ACHN (cell line): ENCODE data around the gene SLC6A11.

Experiments used
- DNase-seq: peaks from one replicate; pipeline ENCODE4 v3.0.0-alpha.2; 2015
- in situ Hi-C: cut with HindIII; loops from 2 replicates; pipeline ENCODE4 v1.10.0; 2017; ENCODE audit warnings: low sequenced_read_pairs, low pct_ligation_motif_present, low pct_unique_long_range_greater_than_20kb

SLC6A11 gene

DNA sequence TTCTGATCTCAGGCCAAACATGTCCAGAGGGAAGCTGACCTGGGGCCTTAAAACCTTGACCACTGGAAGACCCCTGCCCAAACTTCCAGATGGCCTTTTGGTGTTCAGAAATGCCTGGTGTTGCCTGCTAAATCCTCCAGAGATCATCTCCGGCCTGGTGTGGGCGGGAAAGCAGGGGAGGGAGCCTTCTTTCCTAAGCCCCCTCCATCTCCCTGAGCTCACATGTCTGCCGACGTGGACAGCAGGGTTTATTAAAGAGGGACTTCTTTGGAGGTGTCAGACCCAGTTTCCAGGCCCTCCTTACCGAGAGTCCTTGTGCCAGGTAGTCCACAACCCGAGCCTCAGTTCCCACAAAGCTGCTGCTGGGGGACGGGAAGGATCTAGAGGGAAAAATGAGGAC is 120.7 kb downstream of the SLC6A11 start:
- DNase-seq, result no peak
- in situ Hi-C loops, result no loop called here

GRCh38 chr3:10937141-10937825 is 121.3 kb downstream of the SLC6A11 start:
- in situ Hi-C loops, result no loop called here
- no peak for DNase-seq

DNA sequence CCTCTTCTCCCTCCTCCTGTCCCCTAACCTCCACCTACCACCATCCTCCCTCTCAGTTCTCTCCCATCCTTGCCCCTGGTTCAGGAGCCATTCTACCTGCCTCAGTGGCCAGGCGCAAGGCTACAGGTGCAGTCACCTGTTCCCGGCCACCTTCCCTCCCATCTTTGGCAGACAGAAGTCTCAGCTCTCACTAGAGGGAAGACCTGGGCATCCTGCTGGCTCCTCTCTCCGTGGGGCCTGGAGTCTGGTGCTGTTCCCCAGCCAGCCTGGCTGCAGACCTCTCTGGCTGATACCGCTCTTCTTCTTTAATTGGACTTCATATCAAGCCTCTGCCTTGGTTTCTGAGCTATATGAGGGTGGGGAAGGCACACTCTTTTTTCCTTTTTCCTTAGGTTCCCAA is 123.5 kb downstream of the SLC6A11 start:
- in situ Hi-C loops, result no loop called here
- no peak for DNase-seq

DNA sequence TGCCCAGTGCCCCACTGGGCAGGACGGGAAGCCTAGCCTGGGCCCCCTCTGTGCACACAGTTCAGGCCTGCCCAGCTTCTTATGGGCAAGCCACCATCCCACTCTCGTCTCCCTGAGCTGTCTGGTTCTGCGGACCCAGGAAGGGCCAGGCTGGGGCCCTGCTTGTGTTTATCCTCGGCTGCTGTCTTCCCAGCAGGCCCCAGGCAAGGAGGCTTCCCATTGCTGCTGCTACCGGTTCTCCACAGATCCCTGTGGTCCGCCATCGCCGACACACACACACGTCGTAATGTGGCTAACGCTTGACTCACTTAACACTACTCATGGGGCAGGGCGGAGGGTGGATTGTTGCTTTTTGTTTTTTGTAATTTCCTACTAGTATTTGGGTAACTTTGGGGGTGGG is 124.1 kb downstream of the SLC6A11 start:
- in situ Hi-C loops, result no loop called here

GRCh38 chr3:10941972-10942371 is 125.9 kb downstream of the SLC6A11 start:
- in situ Hi-C loops, result no loop called here
- DNase-seq, result no peak

More for the DNA sequence above, 124.1 kb downstream of the SLC6A11 start:
- DNase-seq, result no peak

DNA sequence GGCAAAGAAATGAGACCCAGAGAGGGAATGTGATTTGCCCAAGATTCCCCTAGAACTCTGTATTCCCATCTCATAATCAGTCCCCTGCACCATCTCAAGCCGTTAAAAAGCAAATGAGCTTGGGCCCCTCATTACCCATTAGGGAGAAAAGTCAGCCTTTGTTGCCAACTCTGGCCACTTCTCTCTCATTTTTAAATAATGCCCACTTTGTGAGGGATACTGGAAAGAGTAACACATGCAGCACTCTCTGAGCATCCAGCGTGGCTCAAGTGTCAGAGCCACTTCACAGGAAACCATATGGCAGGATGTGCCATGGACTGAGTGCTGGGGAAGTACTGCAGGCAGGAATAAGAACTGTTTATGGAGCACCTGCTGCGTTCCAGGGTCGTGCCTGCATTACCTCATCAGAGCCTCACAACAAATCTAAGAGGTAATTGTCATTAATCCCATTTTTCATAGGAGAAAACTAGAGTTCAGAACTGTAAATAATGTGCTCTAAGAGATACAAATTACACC is 126.7 kb downstream of the SLC6A11 start:
- in situ Hi-C loops, result no loop called here
- no peak for DNase-seq

DNA sequence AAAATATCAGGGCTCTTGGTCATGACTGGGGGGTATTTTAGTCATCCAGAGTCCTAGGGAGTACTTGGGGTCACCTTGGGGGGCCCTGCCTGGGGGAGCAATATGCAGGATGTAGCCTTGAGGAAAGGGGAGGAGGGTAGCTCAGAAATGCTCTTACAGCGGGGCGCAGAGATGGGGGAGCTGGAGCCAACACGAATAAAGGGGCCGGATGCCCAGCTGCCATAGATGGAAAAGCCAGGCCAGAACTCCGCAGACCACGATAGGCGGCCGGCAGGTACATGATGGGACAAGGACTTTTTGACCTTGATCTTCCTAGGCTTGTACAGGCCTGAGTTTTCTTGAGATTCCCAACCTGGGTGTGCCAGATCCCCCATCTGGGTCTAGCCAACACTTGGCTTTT is 128.8 kb downstream of the SLC6A11 start:
- DNase-seq, result no peak
- in situ Hi-C loops, result no loop called here

- peak; percentile 40 for DNase-seq
- in situ Hi-C loops, result no loop called here
Observed at GRCh38 chr3:10945683-10946287, 129.8 kb downstream of the SLC6A11 start.

DNA sequence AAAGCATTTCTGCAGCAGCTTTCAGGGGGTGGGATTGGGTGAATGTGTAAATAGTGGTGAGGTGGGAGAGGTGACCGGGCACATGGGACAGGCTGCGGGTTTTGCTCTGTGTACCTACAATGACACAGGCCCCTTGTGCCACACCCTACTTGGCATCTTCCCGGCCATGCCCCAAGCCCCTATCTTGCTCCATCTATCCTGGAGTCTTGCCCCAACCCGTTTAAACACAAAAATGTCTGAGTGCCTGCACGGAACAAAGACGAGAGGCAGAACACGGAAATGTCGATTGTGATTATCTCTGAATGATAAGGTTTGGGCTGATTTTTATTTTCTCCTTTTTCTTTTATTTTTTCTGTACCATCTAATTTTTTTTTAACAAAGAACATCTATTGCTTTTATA is 130.5 kb downstream of the SLC6A11 start:
- no peak for DNase-seq
- in situ Hi-C loops, result no loop called here

- no peak for DNase-seq
- in situ Hi-C loops, result no loop called here
Observed at GRCh38 chr3:10948326-10948725, 132.3 kb downstream of the SLC6A11 start.

- no peak for DNase-seq
- in situ Hi-C loops, result no loop called here
Observed at GRCh38 chr3:10949197-10949596, 133.2 kb downstream of the SLC6A11 start.

DNA sequence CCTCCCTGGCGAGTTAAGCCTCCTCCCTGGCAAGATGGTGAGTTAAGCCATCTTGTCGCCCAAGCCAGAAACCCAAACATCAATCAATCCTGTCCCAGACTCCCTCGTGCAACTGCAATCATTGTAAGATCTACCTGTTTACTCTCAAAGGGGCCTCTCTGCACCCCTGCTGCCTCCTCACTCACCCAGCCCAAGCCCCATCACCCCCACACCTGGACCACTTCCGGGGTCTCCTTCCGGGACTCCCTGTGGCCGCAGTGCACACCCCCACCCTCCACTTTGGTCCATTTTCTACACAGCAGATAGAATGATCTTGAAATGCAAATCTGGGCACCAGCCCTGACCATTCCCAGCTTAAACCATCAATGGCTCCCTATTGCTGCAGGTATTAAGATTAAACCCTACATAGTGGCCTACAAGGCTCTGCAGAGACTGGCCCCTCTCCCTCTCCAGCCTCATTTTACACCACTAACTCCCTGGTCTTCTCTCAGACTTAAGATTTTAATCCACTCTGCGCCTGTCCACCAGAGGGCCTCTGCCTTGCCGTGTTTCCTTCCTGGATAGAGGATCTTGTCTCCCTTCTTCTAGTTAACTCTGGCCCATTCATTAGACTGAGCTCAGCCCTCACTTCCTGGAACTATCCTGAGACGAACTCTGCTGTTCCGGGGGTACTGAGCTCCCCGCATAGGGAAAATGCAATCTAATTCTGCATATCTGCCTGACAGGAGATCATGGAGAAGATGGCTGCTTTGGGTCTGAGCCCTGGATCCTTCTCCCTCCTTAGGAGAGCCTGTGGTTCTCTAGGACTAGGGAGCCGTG is 134.7 kb downstream of the SLC6A11 start:
- DNase-seq, result peak; percentile 33
- in situ Hi-C loops, result no loop called here

GRCh38 chr3:10951295-10951926 is 135.4 kb downstream of the SLC6A11 start:
- in situ Hi-C loops, result no loop called here
- DNase-seq, result no peak

DNA sequence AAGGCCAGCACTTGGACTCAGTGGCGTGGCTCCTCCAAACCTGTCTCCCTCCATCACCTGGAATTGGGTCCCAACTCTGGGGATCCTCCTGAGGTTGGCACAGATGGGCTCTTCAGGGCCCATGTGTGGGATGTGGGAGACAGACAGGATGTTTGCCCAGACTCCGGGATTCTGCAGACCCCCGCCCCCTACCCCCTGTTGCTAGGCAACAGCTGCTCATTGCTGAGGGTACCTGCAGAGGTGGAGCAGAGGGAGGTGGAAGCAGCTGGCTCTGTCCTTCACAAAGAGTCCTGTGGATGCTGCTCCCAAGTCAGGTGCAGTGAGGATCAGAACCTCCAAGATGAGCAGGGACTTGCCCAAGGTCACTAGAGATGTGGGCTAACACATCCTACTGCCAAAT is 136.5 kb downstream of the SLC6A11 start:
- DNase-seq, result no peak
- in situ Hi-C loops, result no loop called here

DNA sequence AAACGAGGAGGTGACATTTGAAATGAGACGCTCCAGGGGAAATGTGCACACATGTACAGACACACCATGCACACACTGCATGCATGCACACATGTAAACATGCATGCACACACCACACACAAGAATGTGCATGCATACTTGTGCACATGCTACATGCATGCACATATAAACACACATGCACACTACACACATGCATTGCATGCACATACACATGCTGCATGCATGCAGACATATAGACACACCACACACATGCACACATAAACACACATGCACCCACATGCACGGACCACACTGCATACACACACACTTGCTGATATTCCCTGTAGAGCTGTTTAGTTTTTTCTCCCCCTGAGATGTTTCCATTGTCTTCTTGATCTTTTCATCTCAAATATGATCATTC is 138.7 kb downstream of the SLC6A11 start:
- DNase-seq, result no peak
- in situ Hi-C loops, result no loop called here

DNA sequence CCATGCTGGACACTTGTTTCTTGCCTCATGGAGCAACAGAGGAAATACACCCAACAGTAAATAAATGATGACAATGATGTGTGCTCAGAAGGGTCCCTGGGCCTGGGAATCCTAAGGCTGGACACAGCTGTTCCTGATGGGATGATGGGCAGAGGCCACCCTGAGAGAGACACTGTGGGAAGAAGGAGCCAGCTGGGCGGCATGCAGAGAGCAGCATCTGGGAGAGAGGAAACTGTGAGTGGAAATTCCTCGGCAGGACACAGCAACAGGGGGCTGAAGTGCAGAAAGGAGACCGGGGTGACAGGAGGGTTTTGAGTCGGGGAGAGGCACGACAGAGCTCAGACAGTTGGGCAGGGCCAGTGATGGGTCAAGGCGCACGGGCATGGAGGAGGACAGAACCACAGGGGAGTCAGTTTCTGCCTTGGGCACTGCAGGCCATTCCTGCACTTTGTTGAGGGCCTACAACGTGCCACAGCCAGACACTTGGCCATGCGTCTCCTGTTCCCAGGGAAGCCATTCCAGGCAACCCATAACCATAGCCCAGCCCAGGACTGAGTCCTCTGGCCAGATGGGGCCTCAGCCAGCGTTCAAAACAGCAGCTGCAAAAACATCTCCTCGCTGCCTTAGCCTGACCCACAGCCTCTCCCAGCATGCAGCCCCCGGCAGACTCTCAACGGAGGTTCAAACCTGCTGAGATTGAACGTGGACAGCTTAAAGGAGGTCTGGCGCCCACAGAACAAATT is 139.9 kb downstream of the SLC6A11 start:
- DNase-seq, result no peak
- in situ Hi-C loops, result no loop called here

DNA sequence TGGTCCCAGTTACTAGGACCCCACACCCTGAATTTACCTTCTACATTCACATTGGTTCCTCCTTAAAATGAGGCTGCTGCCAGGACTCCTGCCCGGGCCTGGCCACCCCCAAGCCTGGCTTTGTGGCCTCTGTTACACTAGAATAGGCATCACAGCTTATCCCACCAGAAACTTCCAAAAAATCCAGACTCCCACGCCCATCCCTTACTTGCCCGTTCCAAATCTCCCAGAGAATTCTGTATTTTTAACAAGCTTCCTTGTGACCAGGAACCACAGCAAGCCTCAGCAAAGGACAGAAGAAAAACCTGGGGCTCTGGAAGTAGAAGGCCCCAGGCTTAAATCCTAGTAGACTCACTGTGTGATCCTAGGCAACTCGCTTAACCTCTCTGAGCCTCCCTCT is 140.5 kb downstream of the SLC6A11 start:
- DNase-seq, result no peak
- in situ Hi-C loops, result no loop called here

DNA sequence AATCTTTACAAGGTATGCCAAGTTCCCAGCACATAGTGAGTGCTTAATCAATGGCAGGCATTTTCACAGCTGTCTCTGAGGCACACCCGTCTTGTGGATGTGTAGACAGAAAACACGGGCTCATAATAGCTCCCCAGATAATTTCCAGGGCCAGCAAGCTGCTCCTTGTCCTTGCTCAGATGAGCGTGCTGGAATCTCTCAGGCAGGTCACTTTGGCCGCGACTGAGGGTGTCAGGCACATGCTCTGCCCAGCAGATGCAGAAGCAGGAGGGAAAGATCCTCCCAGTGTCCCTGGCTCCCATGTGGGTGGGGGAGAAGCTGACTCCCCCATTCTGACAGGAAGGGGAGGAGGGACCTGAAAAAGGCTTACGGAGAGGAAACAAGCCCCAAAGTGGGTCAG is 141.0 kb downstream of the SLC6A11 start:
- in situ Hi-C loops, result no loop called here
- DNase-seq, result no peak
